MV-4-11 (cell line): Measurements from ENCODE around the gene HCLS1.
"Not testable (repeated sequence)": the region's sequence is repeated elsewhere in the genome, so short reads cannot be mapped to it uniquely, and the experiment has no call there.

ENCODE experiments used
- DNase-seq: peaks from one replicate; lab custom pipeline; 2025; lab: John Stamatoyannopoulos, UW

Gene HCLS1

DNA sequence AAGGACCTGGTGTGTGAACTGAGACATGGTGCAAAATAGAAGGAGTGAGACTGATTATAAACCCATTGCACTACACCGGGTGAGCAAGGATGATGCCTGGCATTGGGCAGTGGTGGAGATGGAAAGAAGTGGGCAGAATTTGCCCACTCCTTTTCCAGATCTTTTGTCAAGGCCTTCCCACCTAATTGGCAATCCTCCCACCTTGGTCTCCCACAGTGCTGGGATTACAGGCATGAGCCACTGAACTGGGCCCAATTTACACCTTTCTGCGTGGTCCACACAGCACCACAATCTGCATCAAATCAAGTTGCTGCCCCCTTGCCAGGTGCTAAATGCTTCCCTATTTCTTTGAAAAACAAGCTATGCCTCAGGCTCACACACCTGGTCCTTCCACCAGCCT is 62.1 kb downstream of the HCLS1 start:
- no peak for DNase-seq

GRCh38 chr3:121595765-121596406 is 64.8 kb downstream of the HCLS1 start:
- no peak for DNase-seq

- DNase-seq, result no peak
These were observed 65.9 kb downstream of the HCLS1 start for GRCh38 chr3:121594850-121595249.

GRCh38 chr3:121593806-121594205 is 66.9 kb downstream of the HCLS1 start:
- DNase-seq, result not testable (repeated sequence)

DNA sequence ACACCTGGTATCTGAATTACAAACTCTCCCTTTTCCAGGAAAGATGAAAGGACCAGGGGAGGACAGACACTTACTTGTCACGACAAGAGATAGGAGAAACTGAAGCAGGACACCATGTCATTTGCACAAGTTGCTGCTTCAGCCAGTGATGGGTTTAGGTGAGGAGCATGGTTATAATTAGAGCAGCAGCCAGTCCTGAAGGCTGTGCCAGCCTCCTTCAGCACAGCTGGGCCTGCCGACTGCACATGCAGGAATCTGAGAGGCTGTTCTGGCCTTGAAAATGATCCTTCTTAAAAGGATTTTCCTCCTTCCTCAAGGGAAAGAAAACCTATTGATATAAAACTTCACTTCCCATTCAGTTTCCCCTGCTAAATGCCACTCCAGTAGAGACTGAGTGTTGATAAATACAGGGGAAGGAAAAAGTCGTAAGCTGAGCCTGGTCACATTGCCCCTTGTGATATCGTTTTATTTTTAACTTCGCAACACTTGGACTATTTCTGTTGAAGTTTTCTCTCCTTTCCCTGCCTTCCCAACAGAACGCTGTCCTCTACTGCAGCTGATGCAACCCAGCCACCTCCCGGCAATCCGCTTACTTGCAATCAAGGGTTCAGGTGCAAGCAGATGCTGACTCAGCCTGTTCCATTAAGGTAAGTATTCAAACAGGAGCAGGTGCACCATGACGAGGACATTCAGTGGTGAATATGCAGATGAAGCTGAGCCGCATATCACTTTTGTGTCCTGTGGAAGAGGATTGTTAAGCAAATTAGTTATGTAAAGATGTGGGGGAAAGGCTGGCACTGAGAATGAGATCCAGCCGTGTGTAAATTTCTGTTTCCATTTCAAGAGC is 67.6 kb downstream of the HCLS1 start, which contains the start of gene FBXO40:
Gene FBXO40 (plus strand): TSS at position 524 of the 847 bp plus-strand sequence. CDS start 27,197 bp downstream, outside the sequence.
- no peak for DNase-seq

- no peak for DNase-seq
These were observed 76.3 kb downstream of the HCLS1 start for GRCh38 chr3:121584418-121584817.

DNA sequence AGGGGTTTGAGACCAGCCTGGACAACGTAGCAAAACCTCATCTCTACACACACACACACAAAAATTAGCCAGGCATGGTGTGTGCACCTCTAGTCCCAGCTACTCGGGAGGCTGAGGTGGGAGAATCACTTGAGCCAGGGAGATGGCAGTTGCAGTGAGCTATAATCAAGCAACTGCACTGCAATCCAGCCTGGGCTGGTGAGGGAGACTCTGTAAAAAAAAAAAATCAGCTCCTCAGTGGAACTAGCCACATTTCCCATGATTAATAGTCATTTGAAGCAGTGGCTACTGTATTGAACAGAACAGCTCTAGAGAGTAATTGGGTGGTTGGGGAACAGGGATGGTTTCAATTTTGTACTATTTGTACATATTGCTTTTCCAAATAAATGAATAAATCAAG is 79.0 kb downstream of the HCLS1 start:
- no peak for DNase-seq
